Cardiac ventricle fibroblast (primary cell): ENCODE results near the gene TXNDC5. TPM values are rescaled to one million over a fixed set of nuclear protein-coding genes. Genes with fewer than 3 reads are reported as not detected.

ENCODE experiments used
- total RNA-seq: library from RNA; depleted of rRNA; stranded (reverse); fragments of >200 nt; gene quantifications from 2 replicates; pipeline ENCODE4 v1.2.3, GENCODE V29; 2015

TXNDC5 gene
- total RNA-seq = 289 and 290 TPM in 2 replicates

DNA sequence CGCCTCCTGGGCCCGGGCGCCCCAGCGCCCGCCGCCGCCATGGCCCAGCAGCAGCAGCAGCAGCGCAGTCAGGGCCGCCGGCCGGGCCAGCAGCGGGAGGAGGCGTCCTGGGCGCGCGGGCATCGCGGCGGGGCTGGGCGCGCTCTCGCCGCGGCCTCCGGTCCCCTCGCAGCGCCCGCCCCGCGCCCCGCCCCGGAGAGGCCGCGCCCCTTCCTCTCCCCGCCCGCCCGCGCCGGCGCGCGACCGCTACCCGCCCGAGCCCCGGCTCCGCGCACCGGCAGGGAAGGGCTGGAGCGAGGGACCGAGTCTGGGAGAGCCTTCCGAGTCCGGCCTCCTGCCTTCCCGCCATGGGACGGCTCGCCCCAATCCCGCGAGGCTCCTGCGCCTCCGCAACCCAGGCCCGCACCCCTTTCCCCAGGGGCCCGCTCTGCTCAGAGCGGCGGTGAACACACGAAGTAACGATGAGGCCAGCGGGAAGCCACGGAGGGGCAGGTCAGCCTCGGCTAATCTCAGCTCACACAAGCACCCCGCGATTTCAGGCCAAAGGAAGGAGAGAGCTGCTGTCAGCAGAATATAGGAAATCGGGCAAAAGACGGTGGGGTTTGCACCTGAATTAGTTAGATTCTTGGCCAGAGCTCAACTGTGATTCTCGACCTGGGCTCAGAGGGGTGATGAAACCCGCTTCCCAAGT is at the start of gene TXNDC5:
Gene TXNDC5 (minus strand): TSS at position 135 of the 691 bp plus-strand sequence. CDS start 12 bp downstream, at position 123.

Other genes starting within 250 kb of the TXNDC5 start
- 4.9 and 8.8 TPM in 2 replicates for gene BMP6, start 184.7 kb downstream of the TXNDC5 start, total RNA-seq
- 6.9 and 7.4 TPM in 2 replicates for gene BLOC1S5, start 153.6 kb upstream of the TXNDC5 start, total RNA-seq
- gene EEF1E1, start 191.8 kb upstream of the TXNDC5 start, total RNA-seq = 17.1 and 17.9 TPM in 2 replicates